Mesendoderm (in vitro differentiated cells): ENCODE data around the gene THSD4.
"Not testable (repeated sequence)": the region's sequence is repeated elsewhere in the genome, so short reads cannot be mapped to it uniquely, and the experiment has no call there.

Experiments
- DNase-seq: peaks from one replicate; pipeline ENCODE4 v3.0.0; 2013
- H2AK5ac ChIP-seq: 2 replicates; pipeline ENCODE4 v1.6.1; 2013; ENCODE audit warnings: low read length, inconsistent platforms
- H2BK120ac ChIP-seq: 2 replicates; pipeline ENCODE4 v1.6.1; 2013; ENCODE audit warnings: low read depth, mild to moderate bottlenecking, low read length, moderate library complexity, mixed read lengths
- H2BK15ac ChIP-seq: replicated peaks from 2 replicates; pipeline ENCODE4 v1.6.1; 2013; ENCODE audit warnings: low read depth, mild to moderate bottlenecking, moderate library complexity
- H2BK5ac ChIP-seq: 2 replicates; pipeline ENCODE4 v1.6.1; 2013; ENCODE audit warnings: low read length, inconsistent platforms
- H3K18ac ChIP-seq: 2 replicates; pipeline ENCODE4 v1.6.1; 2013; ENCODE audit warnings: mild to moderate bottlenecking, low read length, mixed read lengths
- H3K23ac ChIP-seq: one replicate; pipeline ENCODE4 v1.6.1; 2013; ENCODE audit warnings: low read length
- H3K27ac ChIP-seq: 2 replicates; pipeline ENCODE4 v1.5.1; 2013; ENCODE audit warnings: low read depth, mild to moderate bottlenecking, inconsistent platforms, low read length, moderate library complexity
- H3K27me3 ChIP-seq: 2 replicates; pipeline ENCODE4 v1.6.1; 2013; ENCODE audit warnings: low read length, control low read depth, mild to moderate bottlenecking, inconsistent platforms; ENCODE audit not compliant: insufficient read depth, poor library complexity
- H3K36me3 ChIP-seq: 2 replicates; pipeline ENCODE4 v1.6.1; 2013; ENCODE audit warnings: low read length, inconsistent platforms; ENCODE audit not compliant: control insufficient read depth, insufficient read depth
- H3K4ac ChIP-seq: one replicate; pipeline ENCODE4 v1.6.1; 2013; ENCODE audit warnings: low read depth, mild to moderate bottlenecking, low read length, moderate library complexity
- H3K4me1 ChIP-seq: 2 replicates; pipeline ENCODE4 v1.6.1; 2013; ENCODE audit warnings: low read depth, low read length, inconsistent platforms; ENCODE audit not compliant: control insufficient read depth
- H3K4me2 ChIP-seq: 2 replicates; pipeline ENCODE4 v1.6.1; 2013; ENCODE audit warnings: low read length
- H3K4me3 ChIP-seq: 2 replicates; pipeline ENCODE4 v1.5.1; 2013; ENCODE audit warnings: mild to moderate bottlenecking, low read length
- H3K56ac ChIP-seq: one replicate; pipeline ENCODE4 v1.6.1; 2013; ENCODE audit warnings: low read length
- H3K79me1 ChIP-seq: 2 replicates; pipeline ENCODE4 v1.6.1; 2013; ENCODE audit warnings: low read length, inconsistent platforms
- H3K79me2 ChIP-seq: 2 replicates; pipeline ENCODE4 v1.6.1; 2013; ENCODE audit warnings: mild to moderate bottlenecking, low read length; ENCODE audit not compliant: control insufficient read depth, insufficient read depth
- H3K9ac ChIP-seq: 2 replicates; pipeline ENCODE4 v1.6.1; 2013; ENCODE audit warnings: low read length, inconsistent platforms
- H4K5ac ChIP-seq: one replicate; pipeline ENCODE4 v1.6.1; 2013; ENCODE audit warnings: low read length
- H4K8ac ChIP-seq: one replicate; pipeline ENCODE4 v1.6.1; 2013; ENCODE audit warnings: low read depth, mild to moderate bottlenecking, control low read depth, low read length, moderate library complexity
- WGBS: extraction: QIAGEN DNeasy Blood & Tissue Kit; methylation state at CpG from one replicate; pipeline ENCODE4 v1.1.7; 2013; ENCODE audit warnings: low lambda C conversion rate, missing lambda C conversion rate; ENCODE audit not compliant: insufficient coverage; ENCODE audit errors: extremely low coverage; 5-methylcytosine and 5-hydroxymethylcytosine counted together

THSD4 gene

GRCh38 chr15:71362987-71363968, 248.0 kb downstream of the THSD4 start:
- H4K8ac ChIP-seq, result no peak overlapping the region
- no peak overlapping the region for H3K9ac ChIP-seq
- H3K79me2 ChIP-seq, result no peaks in the 10 kb centered on the region
- H3K4me1 ChIP-seq, result peaks cover 3% of the 10 kb centered on the region
- no peak overlapping the region for H4K5ac ChIP-seq
- no peaks in the 10 kb centered on the region for H3K36me3 ChIP-seq
- H3K79me1 ChIP-seq, result no peaks in the 10 kb centered on the region
- no peak overlapping the region for H2BK120ac ChIP-seq
- no peak overlapping the region for H2BK15ac ChIP-seq
- no CpG with 5 or more reads among the region's 11 CpGs for WGBS
- no peak overlapping the region for H2BK5ac ChIP-seq
- H2AK5ac ChIP-seq, result no peak overlapping the region
- peak; percentile 54 for DNase-seq
- H3K4ac ChIP-seq, result no peak overlapping the region
- no peak overlapping the region for H3K23ac ChIP-seq
- H3K18ac ChIP-seq, result no peak overlapping the region
- H3K27ac ChIP-seq, result no peak overlapping the region
- no peak overlapping the region for H3K4me3 ChIP-seq
- no peaks in the 10 kb centered on the region for H3K27me3 ChIP-seq
- no peak overlapping the region for H3K4me2 ChIP-seq
- no peak overlapping the region for H3K56ac ChIP-seq

- no peak overlapping the region for H3K56ac ChIP-seq
- DNase-seq, result no peak
- H3K27ac ChIP-seq, result no peak overlapping the region
- H2BK5ac ChIP-seq, result peak overlapping the region; percentile 11
- H4K8ac ChIP-seq, result no peak overlapping the region
- H3K79me2 ChIP-seq, result no peaks in the 10 kb centered on the region
- H3K4me2 ChIP-seq, result no peak overlapping the region
- WGBS, result no CpG with 5 or more reads among the region's 5 CpGs
- H3K36me3 ChIP-seq, result no peaks in the 10 kb centered on the region
- H3K9ac ChIP-seq, result no peak overlapping the region
- no peak overlapping the region for H4K5ac ChIP-seq
- H3K27me3 ChIP-seq, result no peaks in the 10 kb centered on the region
- peak overlapping the region; percentile 30 for H2BK120ac ChIP-seq
- no peak overlapping the region for H3K4ac ChIP-seq
- H3K23ac ChIP-seq, result no peak overlapping the region
- H3K79me1 ChIP-seq, result no peaks in the 10 kb centered on the region
- H3K4me3 ChIP-seq, result no peak overlapping the region
- no peak overlapping the region for H2BK15ac ChIP-seq
- no peak overlapping the region for H2AK5ac ChIP-seq
- H3K18ac ChIP-seq, result peak overlapping the region; percentile 25
- peaks cover 3% of the 10 kb centered on the region for H3K4me1 ChIP-seq
Measured at GRCh38 chr15:71364117-71364584, 248.9 kb downstream of the THSD4 start.

GRCh38 chr15:71366522-71366921, 251.3 kb downstream of the THSD4 start:
- Histone ChIP-seq H3K36me3 (no peaks in the 10 kb centered on the region), H3K4me2 (no peak overlapping the region), H3K4me3 (no peak overlapping the region), H3K4me1 (peaks cover 3% of the 10 kb centered on the region), H2BK5ac (no peak overlapping the region), H3K79me2 (no peaks in the 10 kb centered on the region), H4K5ac (no peak overlapping the region), H3K27ac (no peak overlapping the region), H2BK120ac (no peak overlapping the region), H4K8ac (no peak overlapping the region), H3K56ac (no peak overlapping the region), H3K9ac (no peak overlapping the region), H3K79me1 (no peaks in the 10 kb centered on the region), H3K23ac (no peak overlapping the region), H2AK5ac (no peak overlapping the region), H3K4ac (no peak overlapping the region), H2BK15ac (no peak overlapping the region), H3K18ac (no peak overlapping the region), H3K27me3 (no peaks in the 10 kb centered on the region)
- no peak for DNase-seq
- WGBS, result no CpG with 5 or more reads among the region's 4 CpGs

GRCh38 chr15:71366926-71367325, 251.7 kb downstream of the THSD4 start:
- no peaks in the 10 kb centered on the region for H3K27me3 ChIP-seq
- no peak for DNase-seq
- H3K36me3 ChIP-seq, result no peaks in the 10 kb centered on the region
- H3K4ac ChIP-seq, result no peak overlapping the region
- no peak overlapping the region for H4K5ac ChIP-seq
- no peaks in the 10 kb centered on the region for H3K79me2 ChIP-seq
- H3K18ac ChIP-seq, result no peak overlapping the region
- no peak overlapping the region for H2BK120ac ChIP-seq
- H4K8ac ChIP-seq, result no peak overlapping the region
- H3K9ac ChIP-seq, result no peak overlapping the region
- no CpG with 5 or more reads among the region's 3 CpGs for WGBS
- no peak overlapping the region for H3K23ac ChIP-seq
- H3K4me2 ChIP-seq, result no peak overlapping the region
- no peak overlapping the region for H3K4me3 ChIP-seq
- H2BK15ac ChIP-seq, result no peak overlapping the region
- no peak overlapping the region for H3K27ac ChIP-seq
- no peaks in the 10 kb centered on the region for H3K79me1 ChIP-seq
- no peak overlapping the region for H2BK5ac ChIP-seq
- H3K4me1 ChIP-seq, result peaks cover 3% of the 10 kb centered on the region
- no peak overlapping the region for H2AK5ac ChIP-seq
- no peak overlapping the region for H3K56ac ChIP-seq

- H4K8ac ChIP-seq, H3K4me2 ChIP-seq, H3K79me2 ChIP-seq, H2AK5ac ChIP-seq, H3K27me3 ChIP-seq, H3K27ac ChIP-seq, H3K36me3 ChIP-seq, H3K4me3 ChIP-seq, H3K9ac ChIP-seq, DNase-seq, H2BK15ac ChIP-seq, H3K23ac ChIP-seq, H2BK120ac ChIP-seq, H2BK5ac ChIP-seq, H3K56ac ChIP-seq, H4K5ac ChIP-seq, H3K4me1 ChIP-seq, H3K4ac ChIP-seq, H3K79me1 ChIP-seq, H3K18ac ChIP-seq: not testable (repeated sequence)
- WGBS, result no CpG with 5 or more reads among the region's 1 CpG
Measured at GRCh38 chr15:71367737-71368136, 252.5 kb downstream of the THSD4 start.
